Measurements from ENCODE around the gene ABCA1. TPM values are rescaled to one million over a fixed set of nuclear protein-coding genes. Genes with fewer than 3 reads are reported as not detected.

The ABCA1 gene
- total RNA-seq, 6 experiments from 2014 or later, result 45.8 to 107 (median 61.4) TPM

DNA sequence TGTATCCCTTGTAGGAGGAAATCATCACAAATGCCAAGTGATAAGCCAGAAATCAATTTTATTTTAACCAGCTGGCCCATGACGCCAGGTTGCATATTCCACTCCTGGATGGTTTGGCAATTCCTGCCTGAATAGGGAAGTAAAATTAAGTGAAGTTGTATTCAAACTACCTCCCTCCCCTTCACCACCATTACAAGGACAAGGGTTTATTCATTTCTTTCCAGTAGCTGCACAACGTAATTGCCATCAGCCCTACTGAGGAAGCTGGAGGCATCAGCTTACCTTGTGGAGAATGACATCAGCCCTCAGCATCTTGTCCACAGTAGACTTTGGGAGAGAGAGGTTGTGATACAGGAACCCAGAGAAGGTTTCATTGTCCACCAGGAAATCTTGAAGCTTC is 66.6 kb downstream of the ABCA1 start:
- 23% methylated on average over 2 of the region's 2 CpGs for WGBS (ENCODE audit: insufficient coverage, low coverage, low lambda C conversion rate, missing lambda C conversion rate)
- H3K27ac ChIP-seq, result peak overlapping the region in 1 of 3 donors; percentile 50
- peaks cover 0 to 51% (median 22%) of the 10 kb centered on the region in 4 donors for H3K36me3 ChIP-seq
- peaks cover 0 to 84% (median 32%) of the 10 kb centered on the region in 4 donors for H3K4me1 ChIP-seq
- intact Hi-C loops (cut with DNase I), result loop anchor here in 1 of 2 donors (10.0 kb wide), 1 partner anchor 293 kb away; no protein-coding TSS in a partner anchor
- no peak overlapping the region for H3K4me3 ChIP-seq
- H3K27me3 ChIP-seq, result no peaks in the 10 kb centered on the region
- peak in 2 of 4 donors; percentile 35 to 39 for ATAC-seq
- TF ChIP-seq CTCF (IDR thresholded peaks at IDR 0.05) (no peak), POLR2A (IDR thresholded peaks at IDR 0.05) (no peak)
- H3K9me3 ChIP-seq, result no peaks in the 10 kb centered on the region
- no peak for DNase-seq

GRCh38 chr9:104860263-104860662 is 67.7 kb downstream of the ABCA1 start:
- Histone ChIP-seq H3K27me3 (no peaks in the 10 kb centered on the region), H3K27ac (peak overlapping the region in 1 of 3 donors; percentile 50), H3K9me3 (no peaks in the 10 kb centered on the region), H3K36me3 (peaks cover 0 to 55% (median 30%) of the 10 kb centered on the region in 4 donors), H3K4me1 (peaks cover 0 to 73% (median 30%) of the 10 kb centered on the region in 4 donors), H3K4me3 (no peak overlapping the region)
- DNase-seq, result no peak
- TF ChIP-seq POLR2A (IDR thresholded peaks at IDR 0.05), result no peak
- 5% methylated on average over 2 of the region's 2 CpGs for WGBS (ENCODE audit: insufficient coverage, low coverage, low lambda C conversion rate, missing lambda C conversion rate)
- ATAC-seq, result peak in 1 of 4 donors; percentile 24
- intact Hi-C loops (cut with DNase I), result loop anchor here in 1 of 2 donors (10.0 kb wide), 1 partner anchor 295 kb away; no protein-coding TSS in a partner anchor

DNA sequence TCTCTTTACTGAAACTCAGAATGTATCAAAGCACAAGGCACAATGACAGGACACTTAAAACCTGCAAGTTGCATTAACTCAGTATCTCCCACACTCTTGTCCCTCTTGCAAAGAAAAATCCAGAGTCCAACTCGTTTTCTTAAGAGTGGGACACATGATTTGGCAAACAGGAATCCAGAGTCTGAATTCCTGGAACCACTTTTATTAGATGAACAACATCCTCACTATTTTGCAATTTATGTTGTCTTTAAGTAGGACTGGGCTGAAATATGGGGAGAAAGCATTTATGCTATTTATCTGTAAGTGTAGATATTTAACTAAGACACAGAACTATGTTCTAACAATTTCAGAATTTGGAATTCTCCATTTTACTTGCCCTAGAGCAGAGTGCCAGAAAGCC is 69.1 kb downstream of the ABCA1 start:
- no peaks in the 10 kb centered on the region for H3K9me3 ChIP-seq
- H3K4me1 ChIP-seq, result peaks cover 0 to 67% (median 29%) of the 10 kb centered on the region in 4 donors
- TF ChIP-seq POLR2A (IDR thresholded peaks at IDR 0.05) (no peak), CTCF (IDR thresholded peaks at IDR 0.05) (no peak)
- intact Hi-C loops (cut with DNase I), result loop anchor here in 1 of 2 donors (10.0 kb wide), 1 partner anchor 54 kb away; no protein-coding TSS in a partner anchor
- H3K27ac ChIP-seq, result no peak overlapping the region
- 13% methylated on average over 1 of the region's 1 CpG for WGBS (ENCODE audit: insufficient coverage, low coverage, low lambda C conversion rate, missing lambda C conversion rate)
- no peak overlapping the region for H3K4me3 ChIP-seq
- peaks cover 0 to 69% (median 31%) of the 10 kb centered on the region in 4 donors for H3K36me3 ChIP-seq
- no peaks in the 10 kb centered on the region for H3K27me3 ChIP-seq
- DNase-seq, result no peak
- no peak for ATAC-seq

DNA sequence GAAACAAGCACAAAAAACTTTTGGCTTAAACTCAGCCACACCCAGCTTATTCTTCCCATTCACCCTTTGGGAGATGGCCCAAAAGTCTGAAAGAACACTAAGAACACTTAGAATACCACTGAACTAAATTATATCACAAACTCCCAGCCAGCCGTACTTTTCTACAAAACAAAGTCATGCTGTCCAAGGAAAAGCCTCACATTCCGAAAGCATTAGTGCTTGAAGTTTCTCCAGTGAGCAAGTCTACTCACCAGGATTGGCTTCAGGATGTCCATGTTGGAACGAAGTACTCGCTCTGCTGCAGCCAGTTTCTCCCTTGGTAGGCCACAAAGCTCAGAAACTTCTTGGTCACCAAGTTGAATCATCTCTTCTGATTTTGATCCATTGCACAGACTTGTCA is 69.7 kb downstream of the ABCA1 start:
- peaks cover 0 to 74% (median 32%) of the 10 kb centered on the region in 4 donors for H3K36me3 ChIP-seq
- no peaks in the 10 kb centered on the region for H3K9me3 ChIP-seq
- no peak overlapping the region for H3K27ac ChIP-seq
- no peak overlapping the region for H3K4me3 ChIP-seq
- TF ChIP-seq CTCF (IDR thresholded peaks at IDR 0.05) (no peak), POLR2A (IDR thresholded peaks at IDR 0.05) (no peak)
- intact Hi-C loops (cut with DNase I), result loop anchor here in 1 of 2 donors (10.0 kb wide), 1 partner anchor 53 kb away; no protein-coding TSS in a partner anchor
- WGBS (ENCODE audit: insufficient coverage, low coverage, low lambda C conversion rate, missing lambda C conversion rate), result 86% methylated on average over 1 of the region's 4 CpGs
- DNase-seq, result no peak
- ATAC-seq, result no peak
- peaks cover 0 to 64% (median 25%) of the 10 kb centered on the region in 4 donors for H3K4me1 ChIP-seq
- H3K27me3 ChIP-seq, result no peaks in the 10 kb centered on the region

GRCh38 chr9:104856413-104856941 is 71.5 kb downstream of the ABCA1 start:
- intact Hi-C loops (cut with DNase I), result loop anchor here in 1 of 2 donors (10.0 kb wide), 1 partner anchor 52 kb away; no protein-coding TSS in a partner anchor
- peaks cover 0 to 48% (median 21%) of the 10 kb centered on the region in 4 donors for H3K4me1 ChIP-seq
- no peaks in the 10 kb centered on the region for H3K27me3 ChIP-seq
- H3K9me3 ChIP-seq, result no peaks in the 10 kb centered on the region
- H3K36me3 ChIP-seq, result peaks cover 0 to 77% (median 37%) of the 10 kb centered on the region in 4 donors
- H3K27ac ChIP-seq, result no peak overlapping the region
- 47% methylated on average over 4 of the region's 5 CpGs for WGBS (ENCODE audit: insufficient coverage, low coverage, low lambda C conversion rate, missing lambda C conversion rate)
- DNase-seq (no peak), ATAC-seq (peak; percentile 24 to 58 (median 39))
- TF ChIP-seq POLR2A (IDR thresholded peaks at IDR 0.05), result no peak
- no peak for TF ChIP-seq CTCF (IDR thresholded peaks at IDR 0.05)
- no peak overlapping the region for H3K4me3 ChIP-seq

Data from right lobe of liver (tissue), 6 donors.